ENCODE data around the gene ZBTB7C. TPM values are rescaled to one million over a fixed set of nuclear protein-coding genes. Genes with fewer than 3 reads are reported as not detected.

ZBTB7C gene
- polyA plus RNA-seq, 1 of the 3 experiments (the other 2 are of a cell fraction) = 0.05 TPM

DNA sequence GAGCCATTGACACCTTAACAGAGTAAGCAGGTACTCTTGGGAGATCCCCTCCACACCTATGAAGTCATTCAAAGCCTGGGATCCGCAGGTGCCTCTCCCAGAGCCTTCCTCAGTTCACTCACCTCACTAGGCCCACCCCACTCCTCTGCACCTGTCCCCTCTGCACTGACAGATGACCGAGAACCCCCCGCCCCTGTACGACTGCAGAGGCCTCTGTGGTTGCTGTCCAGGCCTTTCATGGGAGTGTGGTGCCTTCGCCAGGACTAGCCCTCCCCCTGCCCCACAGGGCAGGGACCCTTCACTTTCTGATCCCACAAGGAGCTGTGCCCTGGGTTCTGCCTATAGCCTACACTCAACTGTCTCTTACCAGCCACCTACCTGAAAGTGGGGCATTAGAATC lies 238.5 kb downstream of the ZBTB7C start:
- CTCF ChIA-PET = interaction anchor here (0.7 to 1.5 kb wide), 4 partner anchors 8 to 275 kb away, joined by 3 to 4 read pairs (median 3); no protein-coding TSS in a partner anchor
- peaks cover 0 to 46% of the 10 kb centered on the region in 2 experiments; a peak in 1 of 4 replicates for H3K4me1 ChIP-seq (ENCODE audit: control insufficient read depth in 1 of 2, insufficient read depth in 2 of 2, low read depth in 1 of 2, low read length in 1 of 2)
- H3K9ac ChIP-seq = no peak overlapping the region
- no peaks in the 10 kb centered on the region for H3K9me2 ChIP-seq
- H3F3A ChIP-seq (replicated peaks; ENCODE audit: insufficient read depth) = no peaks in the 10 kb centered on the region
- H3K27ac ChIP-seq (ENCODE audit: low read depth in 2 of 2, low read length in 1 of 2) = no peak overlapping the region
- H3K9me3 ChIP-seq = no peaks in the 10 kb centered on the region
- no peaks in the 10 kb centered on the region for H3K36me3 ChIP-seq (replicated peaks in 1 of 2; ENCODE audit: control insufficient read depth in 1 of 2, insufficient read depth in 2 of 2, low read length in 1 of 2)
- POLR2A ChIA-PET = interaction anchor here (1.8 kb wide), 1 partner anchor 11 kb away, joined by 7 read pairs; no protein-coding TSS in a partner anchor
- H3K27me3 ChIP-seq (ENCODE audit: insufficient read depth) = peaks cover 14% of the 10 kb centered on the region; the same call in 1 of the 2 replicates
- no peaks in the 10 kb centered on the region for H3K79me2 ChIP-seq (ENCODE audit: insufficient read depth)
- TF ChIP-seq TEAD4 (IDR thresholded peaks at IDR 0.05; ENCODE audit: borderline replicate concordance, insufficient read depth) (no peak), POLR2AphosphoS5 (IDR thresholded peaks at IDR 0.05; ENCODE audit: low read depth, low read length) (no peak), SMC3 (IDR thresholded peaks at IDR 0.05; ENCODE audit: low read depth, low read length) (no peak), FOSL2 (IDR thresholded peaks at IDR 0.05; ENCODE audit: borderline replicate concordance, low read depth) (no peak), TAF1 (IDR thresholded peaks at IDR 0.05; ENCODE audit: borderline replicate concordance, low read depth, low read length) (no peak), FOXM1 (IDR thresholded peaks at IDR 0.05; ENCODE audit: low read depth) (no peak)
- H3K4me3 ChIP-seq (ENCODE audit: low read depth in 2 of 2, low read length in 1 of 2) = no peak overlapping the region
- no peak overlapping the region for H2AFZ ChIP-seq (ENCODE audit: low read depth)
- no peaks in the 10 kb centered on the region for H4K20me1 ChIP-seq (ENCODE audit: insufficient read depth)
- no peak overlapping the region for H3K4me2 ChIP-seq
- DNase-seq = no peak
- 44% methylated on average over 1 of the region's 5 CpGs for WGBS (ENCODE audit: low lambda C conversion rate)

DNA sequence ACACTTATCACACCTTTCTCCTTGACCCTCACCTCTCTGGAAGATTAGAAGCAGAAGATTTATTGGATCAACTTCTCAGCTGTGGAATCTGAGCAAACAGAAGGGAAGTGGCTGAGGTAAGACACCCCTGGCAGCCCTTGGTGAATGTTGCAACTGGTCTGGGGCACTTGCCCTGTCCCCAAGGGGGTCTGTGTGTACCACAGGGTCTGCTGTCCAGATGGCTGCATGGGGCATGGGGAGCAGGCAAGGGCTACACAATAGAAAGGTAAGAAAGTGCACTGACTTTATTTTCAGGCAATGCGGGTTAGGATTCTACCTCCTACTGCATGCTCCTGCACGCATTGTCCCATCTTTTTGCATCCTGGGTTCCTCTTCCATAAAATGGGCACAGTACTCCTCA lies 240.3 kb downstream of the ZBTB7C start:
- Histone ChIP-seq H3F3A (replicated peaks; ENCODE audit: insufficient read depth) (no peaks in the 10 kb centered on the region), H3K27ac (ENCODE audit: low read depth in 2 of 2, low read length in 1 of 2) (no peak overlapping the region), H3K36me3 (replicated peaks in 1 of 2; ENCODE audit: control insufficient read depth in 1 of 2, insufficient read depth in 2 of 2, low read length in 1 of 2) (no peaks in the 10 kb centered on the region), H3K4me1 (ENCODE audit: control insufficient read depth in 1 of 2, insufficient read depth in 2 of 2, low read depth in 1 of 2, low read length in 1 of 2) (peaks cover 0 to 62% of the 10 kb centered on the region in 2 experiments; a peak in 2 of 4 replicates), H3K9me2 (no peaks in the 10 kb centered on the region), H3K79me2 (ENCODE audit: insufficient read depth) (no peaks in the 10 kb centered on the region), H3K27me3 (ENCODE audit: insufficient read depth) (peaks cover 17% of the 10 kb centered on the region; the same call in 1 of the 2 replicates), H3K9me3 (no peaks in the 10 kb centered on the region), H2AFZ (ENCODE audit: low read depth) (no peak overlapping the region), H4K20me1 (ENCODE audit: insufficient read depth) (no peaks in the 10 kb centered on the region), H3K9ac (no peak overlapping the region), H3K4me2 (no peak overlapping the region), H3K4me3 (ENCODE audit: low read depth in 2 of 2, low read length in 1 of 2) (no peak overlapping the region)
- CTCF ChIA-PET = interaction anchor here (1.1 to 2.2 kb wide), 5 partner anchors 8 to 277 kb away, joined by 3 to 8 read pairs (median 4); no protein-coding TSS in a partner anchor
- DNase-seq = no peak
- no peak for TF ChIP-seq MXI1 (IDR thresholded peaks at IDR 0.05; ENCODE audit: low read depth, low read length)
- TF ChIP-seq, protein P1, sequence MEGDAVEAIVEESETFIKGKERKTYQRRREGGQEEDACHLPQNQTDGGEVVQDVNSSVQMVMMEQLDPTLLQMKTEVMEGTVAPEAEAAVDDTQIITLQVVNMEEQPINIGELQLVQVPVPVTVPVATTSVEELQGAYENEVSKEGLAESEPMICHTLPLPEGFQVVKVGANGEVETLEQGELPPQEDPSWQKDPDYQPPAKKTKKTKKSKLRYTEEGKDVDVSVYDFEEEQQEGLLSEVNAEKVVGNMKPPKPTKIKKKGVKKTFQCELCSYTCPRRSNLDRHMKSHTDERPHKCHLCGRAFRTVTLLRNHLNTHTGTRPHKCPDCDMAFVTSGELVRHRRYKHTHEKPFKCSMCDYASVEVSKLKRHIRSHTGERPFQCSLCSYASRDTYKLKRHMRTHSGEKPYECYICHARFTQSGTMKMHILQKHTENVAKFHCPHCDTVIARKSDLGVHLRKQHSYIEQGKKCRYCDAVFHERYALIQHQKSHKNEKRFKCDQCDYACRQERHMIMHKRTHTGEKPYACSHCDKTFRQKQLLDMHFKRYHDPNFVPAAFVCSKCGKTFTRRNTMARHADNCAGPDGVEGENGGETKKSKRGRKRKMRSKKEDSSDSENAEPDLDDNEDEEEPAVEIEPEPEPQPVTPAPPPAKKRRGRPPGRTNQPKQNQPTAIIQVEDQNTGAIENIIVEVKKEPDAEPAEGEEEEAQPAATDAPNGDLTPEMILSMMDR (IDR thresholded peaks at IDR 0.05) = no peak
- no peak for TF ChIP-seq ELF1 (IDR thresholded peaks at IDR 0.05)
- no peak for TF ChIP-seq TCF12 (IDR thresholded peaks at IDR 0.05)
- no peak for TF ChIP-seq NFIC (IDR thresholded peaks at IDR 0.05; ENCODE audit: borderline replicate concordance)
- POLR2A ChIA-PET = no interaction called here
- 92% methylated on average over 2 of the region's 2 CpGs for WGBS (ENCODE audit: low lambda C conversion rate)

DNA sequence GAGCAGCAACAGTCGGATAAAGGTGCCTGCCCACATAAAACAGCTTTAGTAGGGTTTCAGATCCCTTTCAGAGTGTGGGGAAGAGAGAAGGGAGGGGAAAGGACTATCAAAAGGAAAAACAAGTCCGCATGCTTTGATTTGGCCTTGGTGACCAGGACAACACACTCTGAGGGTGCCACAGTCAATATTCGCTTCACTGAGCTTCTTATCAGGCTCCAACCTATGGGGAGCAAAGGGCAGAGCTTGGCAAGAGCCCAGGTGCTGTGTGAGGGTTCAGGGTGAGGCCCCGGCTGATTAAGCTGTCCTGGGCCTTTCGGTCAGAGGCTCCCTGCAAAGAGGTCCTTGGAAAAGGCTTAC lies 241.3 kb downstream of the ZBTB7C start:
- POLR2A ChIA-PET = no interaction called here
- Histone ChIP-seq H3K27me3 (ENCODE audit: insufficient read depth) (peaks cover 10% of the 10 kb centered on the region), H3K36me3 (replicated peaks in 1 of 2; ENCODE audit: control insufficient read depth in 1 of 2, insufficient read depth in 2 of 2, low read length in 1 of 2) (no peaks in the 10 kb centered on the region), H3K4me1 (ENCODE audit: control insufficient read depth in 1 of 2, insufficient read depth in 2 of 2, low read depth in 1 of 2, low read length in 1 of 2) (peaks cover 0 to 65% of the 10 kb centered on the region in 2 experiments; a peak in 2 of 4 replicates), H4K20me1 (ENCODE audit: insufficient read depth) (no peaks in the 10 kb centered on the region), H3K27ac (ENCODE audit: low read depth in 2 of 2, low read length in 1 of 2) (no peak overlapping the region; a peak in 1 of 4 replicates), H2AFZ (ENCODE audit: low read depth) (no peak overlapping the region), H3F3A (replicated peaks; ENCODE audit: insufficient read depth) (no peaks in the 10 kb centered on the region), H3K79me2 (ENCODE audit: insufficient read depth) (no peaks in the 10 kb centered on the region), H3K9me2 (no peaks in the 10 kb centered on the region), H3K9me3 (no peaks in the 10 kb centered on the region), H3K4me3 (ENCODE audit: low read depth in 2 of 2, low read length in 1 of 2) (no peak overlapping the region), H3K4me2 (no peak overlapping the region), H3K9ac (no peak overlapping the region)
- WGBS (ENCODE audit: low lambda C conversion rate) = 48% methylated on average over 5 of the region's 5 CpGs
- CTCF ChIA-PET = interaction anchor here (1.1 to 2.2 kb wide), 5 partner anchors 9 to 278 kb away, joined by 3 to 8 read pairs (median 4); no protein-coding TSS in a partner anchor
- no peak for DNase-seq
- no peak for TF ChIP-seq TAF1 (IDR thresholded peaks at IDR 0.05; ENCODE audit: borderline replicate concordance, low read depth, low read length)
- TF ChIP-seq, protein P1 (IDR thresholded peaks at IDR 0.05) = no peak
- no peak for TF ChIP-seq JUND (IDR thresholded peaks at IDR 0.05)
- TF ChIP-seq, protein P2, sequence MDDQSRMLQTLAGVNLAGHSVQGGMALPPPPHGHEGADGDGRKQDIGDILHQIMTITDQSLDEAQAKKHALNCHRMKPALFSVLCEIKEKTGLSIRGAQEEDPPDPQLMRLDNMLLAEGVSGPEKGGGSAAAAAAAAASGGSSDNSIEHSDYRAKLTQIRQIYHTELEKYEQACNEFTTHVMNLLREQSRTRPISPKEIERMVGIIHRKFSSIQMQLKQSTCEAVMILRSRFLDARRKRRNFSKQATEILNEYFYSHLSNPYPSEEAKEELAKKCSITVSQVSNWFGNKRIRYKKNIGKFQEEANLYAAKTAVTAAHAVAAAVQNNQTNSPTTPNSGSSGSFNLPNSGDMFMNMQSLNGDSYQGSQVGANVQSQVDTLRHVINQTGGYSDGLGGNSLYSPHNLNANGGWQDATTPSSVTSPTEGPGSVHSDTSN (IDR thresholded peaks at IDR 0.05) = no peak
- TF ChIP-seq, protein P3, sequence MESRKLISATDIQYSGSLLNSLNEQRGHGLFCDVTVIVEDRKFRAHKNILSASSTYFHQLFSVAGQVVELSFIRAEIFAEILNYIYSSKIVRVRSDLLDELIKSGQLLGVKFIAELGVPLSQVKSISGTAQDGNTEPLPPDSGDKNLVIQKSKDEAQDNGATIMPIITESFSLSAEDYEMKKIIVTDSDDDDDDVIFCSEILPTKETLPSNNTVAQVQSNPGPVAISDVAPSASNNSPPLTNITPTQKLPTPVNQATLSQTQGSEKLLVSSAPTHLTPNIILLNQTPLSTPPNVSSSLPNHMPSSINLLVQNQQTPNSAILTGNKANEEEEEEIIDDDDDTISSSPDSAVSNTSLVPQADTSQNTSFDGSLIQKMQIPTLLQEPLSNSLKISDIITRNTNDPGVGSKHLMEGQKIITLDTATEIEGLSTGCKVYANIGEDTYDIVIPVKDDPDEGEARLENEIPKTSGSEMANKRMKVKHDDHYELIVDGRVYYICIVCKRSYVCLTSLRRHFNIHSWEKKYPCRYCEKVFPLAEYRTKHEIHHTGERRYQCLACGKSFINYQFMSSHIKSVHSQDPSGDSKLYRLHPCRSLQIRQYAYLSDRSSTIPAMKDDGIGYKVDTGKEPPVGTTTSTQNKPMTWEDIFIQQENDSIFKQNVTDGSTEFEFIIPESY (IDR thresholded peaks at IDR 0.05; ENCODE audit: borderline replicate concordance, low read depth) = no peak
- TF ChIP-seq TCF12 (IDR thresholded peaks at IDR 0.05) = no peak

Data from SK-N-SH (cell line).